Ovary (tissue), 9 donors: ENCODE results near the gene GBF1. TPM values are rescaled to one million over a fixed set of nuclear protein-coding genes. Genes with fewer than 3 reads are reported as not detected.

Experiments
- DNase-seq, 5 donors: peaks; one replicate each; pipeline ENCODE4 v3.0.0-alpha.2; 2019 to 2020
- H3K27ac ChIP-seq, 2 donors: fragments of 200-600 bp; one replicate each; pipeline versions ENCODE4 v1.5.1 to v1.8.0; 2019 to 2022
- H3K27me3 ChIP-seq: fragments of 200-600 bp; one replicate; pipeline ENCODE4 v1.8.0; 2022
- H3K36me3 ChIP-seq: fragments of 200-600 bp; sonication (generic); one replicate; pipeline ENCODE4 v1.5.1; 2019
- H3K4me1 ChIP-seq: one replicate; pipeline ENCODE4 v1.8.1; 2013; ENCODE audit warnings: mild to moderate bottlenecking, moderate library complexity; ENCODE audit not compliant: insufficient read depth
- H3K4me3 ChIP-seq: fragments of 200-600 bp; sonication (generic); one replicate; pipeline ENCODE4 v1.5.1; 2017
- H3K9me3 ChIP-seq, 2 donors: fragments of 200-600 bp in 1 of 2; sonication (generic) in 1 of 2; one replicate each; pipeline versions ENCODE4 v1.5.1 to v1.8.1; 2013 to 2019; ENCODE audit warnings: mild to moderate bottlenecking in 1 of 2, moderate library complexity in 1 of 2
- EP300 ChIP-seq: sonication (generic); formaldehyde crosslinking; IDR thresholded peaks from one replicate; pipeline ENCODE4 v1.6.1; 2017; ENCODE audit warnings: antibody characterized with exemption
- POLR2A ChIP-seq: fragments of 450-650 bp; IDR thresholded peaks from one replicate; pipeline ENCODE4 v1.6.1; 2017; ENCODE audit warnings: antibody characterized with exemption, mild to moderate bottlenecking, moderate library complexity
- WGBS, 3 donors: extraction: QIAGEN DNeasy Blood & Tissue Kit in 1 of 3; methylation state at CpG; one replicate each; pipeline versions ENCODE4 v1.1.5 to v1.1.7; 2013 to 2017; 5-methylcytosine and 5-hydroxymethylcytosine counted together
- intact Hi-C, 4 donors: fragments of 100-400 bp; cut with DNase I; formaldehyde crosslinking; loops; one replicate each; pipeline versions ENCODE4 v1.11.0 to v1.15.1; 2022 to 2023
- polyA plus RNA-seq, 2 donors: library from polyadenylated mRNA; stranded (reverse); fragments of 200-250 nt in 1 of 2; fragments of 350-450 nt in 1 of 2; fragmentation: Illumina TruSeq in 1 of 2; extraction: RNeasy Lipid Tissue Mini Kit (QIAGEN cat#74804) in 1 of 2; gene quantifications; one replicate each; pipeline ENCODE4 v1.2.3, GENCODE V29; 2013 to 2014
- total RNA-seq, 7 donors: library from RNA; depleted of rRNA in 2 of 7; stranded (reverse); fragments of >200 nt in 2 of 7; fragmentation: NEBNext Ultra II Directional in 3 of 7; extraction: Animal tissue kit (Norgen Biotek cat#: 25700) in 3 of 7; gene quantifications; one replicate each; pipeline versions ENCODE4 v1.1.0 to v1.2.4, GENCODE V29; 2016 to 2023
- TF ChIP-seq, protein P1 (sequence below), 3 donors: fragments of 450-650 bp in 2 of 3; fragments of 200-600 bp in 1 of 3; IDR thresholded peaks; one replicate each; pipeline versions ENCODE4 v1.5.1 to v1.8.0; 2016 to 2022; ENCODE audit warnings: antibody characterized with exemption in 3 of 3, mild to moderate bottlenecking in 1 of 3
- donor health status: DM: no; HTN: no; CAD: no; lungs with moderate emphysema.
- donor health status: DM: no; HTN: no; CAD: no.
- donor health status: Bipolar disorder and iron deficiency.
- donor health status: DM: yes; HTN: yes; CAD: no.
- donor health status: DM: no; HTN: no; CAD: no.
- donor health status: DM: yes; HTN: yes; CAD: no.

Gene GBF1
- total and polyA plus RNA-seq, 9 donors = 13.2 to 43.2 (median 34.4) TPM

DNA sequence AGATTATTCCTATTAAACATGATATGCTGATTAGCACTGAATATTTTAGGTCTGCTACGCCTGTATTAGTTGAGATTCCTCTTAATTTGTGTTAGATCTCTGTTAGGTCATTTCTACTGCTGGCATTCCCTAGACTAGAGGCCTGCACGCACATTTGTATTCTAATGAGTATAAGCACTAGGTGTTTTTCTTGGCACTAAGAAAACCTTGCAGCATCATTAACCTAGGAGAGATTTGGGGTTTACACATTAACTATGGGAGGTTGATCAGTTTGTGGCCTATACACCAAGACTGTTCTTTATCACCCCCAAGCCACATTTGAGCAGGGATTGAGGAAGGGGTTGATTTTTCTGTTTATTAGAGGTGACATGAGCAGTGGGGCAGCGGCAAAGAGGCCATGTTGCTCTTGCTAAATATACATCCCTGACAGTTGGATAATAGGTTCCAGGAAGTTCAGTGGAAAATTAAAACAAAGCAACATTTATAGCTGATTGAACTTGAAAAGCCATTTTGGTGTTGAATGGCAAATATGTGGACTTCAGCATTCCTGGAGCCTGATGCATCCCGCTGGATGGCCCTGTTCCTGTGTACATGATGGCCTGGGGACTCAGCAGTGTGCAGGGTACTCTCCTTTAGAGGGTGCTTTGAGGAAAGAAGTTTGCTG lies 65.2 kb downstream of the GBF1 start:
- no peaks in the 10 kb centered on the region for H3K27me3 ChIP-seq
- H3K27ac ChIP-seq = no peak overlapping the region
- TF ChIP-seq, protein P1, sequence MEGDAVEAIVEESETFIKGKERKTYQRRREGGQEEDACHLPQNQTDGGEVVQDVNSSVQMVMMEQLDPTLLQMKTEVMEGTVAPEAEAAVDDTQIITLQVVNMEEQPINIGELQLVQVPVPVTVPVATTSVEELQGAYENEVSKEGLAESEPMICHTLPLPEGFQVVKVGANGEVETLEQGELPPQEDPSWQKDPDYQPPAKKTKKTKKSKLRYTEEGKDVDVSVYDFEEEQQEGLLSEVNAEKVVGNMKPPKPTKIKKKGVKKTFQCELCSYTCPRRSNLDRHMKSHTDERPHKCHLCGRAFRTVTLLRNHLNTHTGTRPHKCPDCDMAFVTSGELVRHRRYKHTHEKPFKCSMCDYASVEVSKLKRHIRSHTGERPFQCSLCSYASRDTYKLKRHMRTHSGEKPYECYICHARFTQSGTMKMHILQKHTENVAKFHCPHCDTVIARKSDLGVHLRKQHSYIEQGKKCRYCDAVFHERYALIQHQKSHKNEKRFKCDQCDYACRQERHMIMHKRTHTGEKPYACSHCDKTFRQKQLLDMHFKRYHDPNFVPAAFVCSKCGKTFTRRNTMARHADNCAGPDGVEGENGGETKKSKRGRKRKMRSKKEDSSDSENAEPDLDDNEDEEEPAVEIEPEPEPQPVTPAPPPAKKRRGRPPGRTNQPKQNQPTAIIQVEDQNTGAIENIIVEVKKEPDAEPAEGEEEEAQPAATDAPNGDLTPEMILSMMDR (IDR thresholded peaks at IDR 0.05) = no peak
- TF ChIP-seq POLR2A (no peak), EP300 (no peak)
- WGBS, 3 donors = 81 to 88% (median 86%) methylated on average over 4 of the region's 4 CpGs
- no peaks in the 10 kb centered on the region for H3K9me3 ChIP-seq
- no peak for DNase-seq
- no peaks in the 10 kb centered on the region for H3K36me3 ChIP-seq
- H3K4me3 ChIP-seq = no peak overlapping the region
- intact Hi-C loops = no loop called here
- H3K4me1 ChIP-seq = no peaks in the 10 kb centered on the region

GRCh38 chr10:102311025-102311420 lies 65.7 kb downstream of the GBF1 start:
- no peak overlapping the region for H3K4me3 ChIP-seq
- H3K36me3 ChIP-seq = no peaks in the 10 kb centered on the region
- WGBS, 3 donors = 96 to 98% (median 97%) methylated on average over 3 of the region's 3 CpGs
- H3K9me3 ChIP-seq = no peaks in the 10 kb centered on the region
- H3K27me3 ChIP-seq = no peaks in the 10 kb centered on the region
- H3K4me1 ChIP-seq = no peaks in the 10 kb centered on the region
- TF ChIP-seq POLR2A = no peak
- no peak overlapping the region for H3K27ac ChIP-seq
- intact Hi-C loops = no loop called here
- DNase-seq = no peak

GRCh38 chr10:102312683-102313082 lies 67.4 kb downstream of the GBF1 start:
- Histone ChIP-seq H3K9me3 (no peaks in the 10 kb centered on the region), H3K4me1 (no peaks in the 10 kb centered on the region), H3K4me3 (no peak overlapping the region), H3K27me3 (no peaks in the 10 kb centered on the region), H3K36me3 (no peaks in the 10 kb centered on the region), H3K27ac (no peak overlapping the region)
- 54 to 65% (median 63%) methylated on average over 1 of the region's 1 CpG for WGBS, 3 donors
- TF ChIP-seq, protein P1 (IDR thresholded peaks at IDR 0.05) = no peak
- TF ChIP-seq EP300 = no peak
- TF ChIP-seq POLR2A = no peak
- intact Hi-C loops = no loop called here
- DNase-seq = no peak

GRCh38 chr10:102313221-102313896 lies 68.0 kb downstream of the GBF1 start:
- no peaks in the 10 kb centered on the region for H3K4me1 ChIP-seq
- no peaks in the 10 kb centered on the region for H3K36me3 ChIP-seq
- no peak overlapping the region for H3K4me3 ChIP-seq
- intact Hi-C loops = no loop called here
- H3K27me3 ChIP-seq = no peaks in the 10 kb centered on the region
- TF ChIP-seq EP300 (no peak), POLR2A (no peak)
- TF ChIP-seq, protein P1 (IDR thresholded peaks at IDR 0.05) = no peak
- WGBS, 3 donors = 52 to 63% (median 53%) methylated on average over 8 of the region's 8 CpGs
- no peak overlapping the region for H3K27ac ChIP-seq
- H3K9me3 ChIP-seq = no peaks in the 10 kb centered on the region
- no peak for DNase-seq

GRCh38 chr10:102314801-102315200 lies 69.5 kb downstream of the GBF1 start:
- Histone ChIP-seq H3K27ac (no peak overlapping the region), H3K4me1 (no peaks in the 10 kb centered on the region), H3K9me3 (no peaks in the 10 kb centered on the region), H3K27me3 (no peaks in the 10 kb centered on the region), H3K36me3 (no peaks in the 10 kb centered on the region), H3K4me3 (no peak overlapping the region)
- no peak for DNase-seq
- WGBS, 3 donors = 100% methylated on average over 1 of the region's 1 CpG
- intact Hi-C loops = no loop called here
- no peak for TF ChIP-seq POLR2A
- TF ChIP-seq, protein P1 (IDR thresholded peaks at IDR 0.05) = no peak
- TF ChIP-seq EP300 = no peak
